Neutrophil (primary cell): ENCODE measurements around the gene MAP2K7.
A peak's percentile ranks its signal among the peaks of the same experiment; 100 is the strongest.

Source experiments
- H3K27ac ChIP-seq: fragments of 200-600 bp; sonication (generic); 2 replicates; pipeline ENCODE4 v1.5.1; 2016; ENCODE audit warnings: mild to moderate bottlenecking, moderate library complexity
- H3K27me3 ChIP-seq: fragments of 200-600 bp; sonication (generic); 2 replicates; pipeline ENCODE4 v1.6.0; 2016; ENCODE audit warnings: mild to moderate bottlenecking
- H3K36me3 ChIP-seq: fragments of 200-600 bp; sonication (generic); 2 replicates; pipeline ENCODE4 v1.5.1; 2017
- H3K4me1 ChIP-seq, 2 experiments: fragments of 200-600 bp in 1 of 2; sonication (generic) in 1 of 2; 1 replicate in 1 of 2; 2 replicates in 1 of 2; pipeline versions ENCODE4 v1.5.1 to v1.6.1; 2013 to 2016; ENCODE audit warnings: low read depth in 1 of 2, low read length in 1 of 2, mild to moderate bottlenecking in 1 of 2, moderate library complexity in 1 of 2; ENCODE audit not compliant: control insufficient read depth in 1 of 2, insufficient read depth in 1 of 2
- H3K4me3 ChIP-seq, 2 experiments: fragments of 200-600 bp in 1 of 2; sonication (generic) in 1 of 2; 1 replicate in 1 of 2; 2 replicates in 1 of 2; pipeline ENCODE4 v1.5.1; 2013 to 2016; ENCODE audit warnings: low read depth in 1 of 2, low read length in 1 of 2, mild to moderate bottlenecking in 1 of 2, moderate library complexity in 1 of 2
- H3K9me3 ChIP-seq: fragments of 200-600 bp; sonication (generic); 2 replicates; pipeline ENCODE4 v1.5.1; 2016
- CTCF ChIP-seq: fragments of 200-600 bp; sonication (generic); IDR thresholded peaks from 2 replicates; pipeline ENCODE4 v1.5.1; 2016; ENCODE audit warnings: antibody characterized with exemption

The MAP2K7 gene

DNA sequence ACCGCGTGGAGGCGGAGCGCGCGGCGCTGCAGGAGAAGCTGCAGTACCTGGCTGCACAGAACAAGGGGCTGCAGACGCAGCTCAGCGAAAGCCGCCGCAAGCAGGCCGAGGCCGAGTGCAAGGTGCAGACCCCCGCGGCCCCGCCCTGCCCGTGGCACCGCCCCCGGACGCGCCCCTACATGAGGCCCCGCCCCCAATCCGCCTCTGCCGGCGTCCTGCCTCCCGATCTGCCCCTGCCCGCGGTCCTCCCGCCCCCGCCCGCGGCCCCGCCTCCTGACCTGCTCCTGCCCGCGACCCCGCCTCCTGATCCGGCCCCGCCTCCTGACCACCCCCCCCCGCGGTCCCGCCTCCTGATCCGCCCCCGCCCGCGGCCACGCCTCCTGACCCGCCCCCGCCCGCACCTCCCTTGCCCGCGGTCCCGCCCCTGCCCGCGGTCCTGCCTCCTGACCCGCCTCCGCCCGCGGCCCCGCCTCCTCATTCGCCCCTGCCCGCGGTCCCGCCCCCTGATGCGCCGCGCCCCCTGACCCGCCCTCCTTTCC lies 41.2 kb upstream of the MAP2K7 start:
- no peaks in the 10 kb centered on the region for H3K36me3 ChIP-seq
- peaks cover 7 to 18% of the 10 kb centered on the region in 2 experiments for H3K4me1 ChIP-seq
- peaks cover 81% of the 10 kb centered on the region for H3K27me3 ChIP-seq
- H3K9me3 ChIP-seq, result no peaks in the 10 kb centered on the region
- no peak overlapping the region for H3K27ac ChIP-seq
- TF ChIP-seq CTCF, result no peak
- H3K4me3 ChIP-seq, result peak overlapping the region in 1 of 2 experiments; percentile 43

GRCh38 chr19:7863157-7863970 lies 40.3 kb upstream of the MAP2K7 start:
- TF ChIP-seq CTCF, result no peak
- H3K4me3 ChIP-seq, result peak overlapping the region in 1 of 2 experiments; percentile 14
- no peaks in the 10 kb centered on the region for H3K36me3 ChIP-seq
- peaks cover 9 to 20% of the 10 kb centered on the region in 2 experiments for H3K4me1 ChIP-seq
- no peaks in the 10 kb centered on the region for H3K9me3 ChIP-seq
- H3K27ac ChIP-seq, result no peak overlapping the region
- peaks cover 90% of the 10 kb centered on the region for H3K27me3 ChIP-seq

- H3K27me3 ChIP-seq, result peaks cover 98% of the 10 kb centered on the region
- H3K4me1 ChIP-seq, result peaks cover 17 to 27% of the 10 kb centered on the region in 2 experiments
- no peaks in the 10 kb centered on the region for H3K9me3 ChIP-seq
- no peak overlapping the region for H3K27ac ChIP-seq
- H3K36me3 ChIP-seq, result no peaks in the 10 kb centered on the region
- TF ChIP-seq CTCF, result no peak
- H3K4me3 ChIP-seq, result no peak overlapping the region
These were observed 39.5 kb upstream of the MAP2K7 start for GRCh38 chr19:7863971-7864689.

- Histone ChIP-seq H3K27me3 (peaks cover 100% of the 10 kb centered on the region), H3K4me1 (peaks cover 22 to 33% of the 10 kb centered on the region in 2 experiments), H3K27ac (no peak overlapping the region), H3K36me3 (no peaks in the 10 kb centered on the region), H3K4me3 (no peak overlapping the region), H3K9me3 (no peaks in the 10 kb centered on the region)
- no peak for TF ChIP-seq CTCF
These were observed 39.0 kb upstream of the MAP2K7 start for GRCh38 chr19:7864690-7865074.

DNA sequence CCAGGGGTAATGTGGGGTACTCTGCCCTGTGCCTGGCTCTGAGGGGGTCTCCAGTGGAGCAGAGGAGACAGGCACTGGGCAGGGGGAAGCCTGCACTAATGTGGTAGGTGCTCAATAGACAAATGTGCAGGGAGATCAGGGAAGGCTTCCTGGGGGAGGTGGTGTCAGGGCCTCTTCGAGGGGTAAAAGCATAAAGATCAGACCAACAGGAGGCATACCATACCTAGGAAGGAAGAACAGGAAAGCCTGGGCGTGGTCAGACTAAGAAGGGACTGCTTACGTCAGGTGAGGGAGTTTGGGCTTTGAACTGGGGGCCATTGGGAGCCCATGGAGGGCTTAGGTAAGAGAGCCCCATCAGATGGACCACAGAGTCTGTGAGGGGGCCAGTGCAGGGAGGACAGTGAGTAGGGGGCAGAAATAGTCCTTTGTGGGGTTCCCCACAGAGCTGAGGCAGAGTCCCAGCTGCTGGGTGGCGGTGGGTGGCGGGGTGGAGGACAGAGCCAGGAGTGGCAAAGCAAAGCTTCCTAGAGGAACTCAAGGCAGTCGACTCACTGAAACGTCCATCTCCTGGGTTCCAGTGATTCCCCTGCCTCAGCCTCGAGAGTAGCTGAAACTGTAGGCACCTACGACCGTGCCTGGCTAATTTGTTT lies 38.3 kb upstream of the MAP2K7 start:
- Histone ChIP-seq H3K27me3 (peaks cover 97% of the 10 kb centered on the region), H3K4me3 (no peak overlapping the region), H3K9me3 (no peaks in the 10 kb centered on the region), H3K27ac (no peak overlapping the region), H3K4me1 (peaks cover 25 to 38% of the 10 kb centered on the region in 2 experiments), H3K36me3 (no peaks in the 10 kb centered on the region)
- TF ChIP-seq CTCF, result no peak
